GM19438 (cell line): ENCODE results near the gene PTPRR.

ENCODE experiments used
- ATAC-seq: cut with Tn5 transposase; IDR thresholded peaks from one replicate; pipeline ENCODE4 v1.9.1; 2021; ENCODE audit warnings: low read depth; ENCODE audit not compliant: unreplicated experiment

PTPRR gene

DNA sequence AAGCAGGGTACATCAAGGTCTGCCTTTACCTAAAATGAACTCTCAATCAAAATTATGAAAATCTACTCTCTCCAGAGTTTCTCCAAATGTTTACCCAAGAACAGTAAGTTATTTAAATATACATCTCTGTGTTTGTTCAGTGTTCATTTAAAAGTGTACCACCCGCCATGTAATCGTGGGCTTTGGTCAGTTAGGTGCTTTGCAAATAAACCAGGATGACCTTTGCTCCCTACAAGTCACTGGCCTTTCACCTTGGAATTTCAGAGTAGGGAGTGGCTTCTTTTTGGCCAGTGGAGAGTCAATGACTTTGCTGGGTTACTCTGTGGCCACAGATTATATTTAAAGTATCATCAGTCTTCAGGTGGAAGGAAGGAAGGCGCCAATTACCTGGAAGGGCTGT lies 208.7 kb downstream of the PTPRR start:
- ATAC-seq, result no peak

DNA sequence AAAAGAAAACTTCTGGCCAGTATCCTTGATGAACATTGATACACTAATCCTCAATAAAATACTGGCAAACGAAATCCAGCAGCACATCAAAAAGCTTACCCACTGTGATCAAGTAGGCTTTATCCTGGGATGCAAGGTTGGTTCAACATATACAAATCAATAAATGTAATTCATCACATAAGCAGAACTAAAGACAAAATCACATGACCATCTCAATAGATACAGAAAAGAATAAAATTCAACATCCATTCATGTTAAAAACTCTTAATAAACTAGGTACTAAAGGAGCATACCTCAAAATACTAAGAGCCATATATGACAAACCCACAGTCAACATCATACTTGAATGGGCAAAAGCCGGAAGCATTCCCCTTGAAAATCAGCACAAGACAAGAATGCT lies 211.5 kb downstream of the PTPRR start:
- ATAC-seq, result no peak

GRCh38 chr12:70706611-70707010 lies 213.9 kb downstream of the PTPRR start:
- ATAC-seq, result no peak

DNA sequence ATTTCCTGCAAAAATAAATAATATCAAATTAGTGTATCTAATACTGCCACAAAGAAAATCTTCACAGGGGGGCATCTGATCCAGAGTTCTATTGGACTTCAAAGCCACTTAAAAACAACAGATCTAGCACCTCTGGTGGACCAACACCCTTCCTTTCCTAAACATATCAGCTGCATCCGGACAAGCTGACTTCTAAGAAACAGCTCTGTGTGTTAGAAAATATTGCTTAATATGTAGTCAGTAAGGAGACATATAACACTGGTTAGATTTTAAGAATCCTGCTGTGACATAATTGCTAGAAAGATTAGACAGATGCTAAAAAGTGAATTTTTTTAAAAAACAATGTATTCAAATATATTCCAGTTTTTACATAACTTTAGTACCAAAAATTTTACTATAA lies 222.2 kb downstream of the PTPRR start:
- no peak for ATAC-seq

- no peak for ATAC-seq
Observed at GRCh38 chr12:70695361-70696023, 225.0 kb downstream of the PTPRR start.

DNA sequence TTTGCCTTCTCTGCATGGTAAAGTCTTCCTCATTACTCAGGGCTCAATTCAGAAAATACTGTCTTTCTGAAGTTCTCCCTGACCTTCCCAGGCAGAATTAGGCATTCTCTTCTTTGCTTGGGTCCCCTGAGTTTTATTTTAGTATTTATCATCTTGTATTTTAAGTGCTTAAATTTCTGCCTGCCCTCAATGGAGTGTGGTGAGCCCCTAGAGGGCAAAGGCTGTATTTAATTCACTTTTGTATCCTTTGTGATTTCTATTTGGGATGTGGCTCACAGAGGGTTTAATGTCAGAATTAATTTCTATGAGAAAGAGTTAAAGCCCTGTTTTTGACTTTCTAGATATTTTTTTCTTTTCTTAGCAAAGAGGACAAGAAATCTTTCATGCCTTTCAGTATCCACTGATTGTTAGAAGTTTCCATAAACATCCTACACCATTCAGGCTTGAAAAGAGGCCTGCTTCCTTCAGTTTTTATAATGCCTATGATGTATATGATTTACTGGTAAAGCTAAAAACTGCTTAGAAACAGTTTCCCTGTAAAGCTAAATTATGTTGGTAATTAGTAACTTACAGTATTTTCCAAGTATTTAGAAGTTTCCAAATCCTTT lies 227.8 kb downstream of the PTPRR start:
- no peak for ATAC-seq

DNA sequence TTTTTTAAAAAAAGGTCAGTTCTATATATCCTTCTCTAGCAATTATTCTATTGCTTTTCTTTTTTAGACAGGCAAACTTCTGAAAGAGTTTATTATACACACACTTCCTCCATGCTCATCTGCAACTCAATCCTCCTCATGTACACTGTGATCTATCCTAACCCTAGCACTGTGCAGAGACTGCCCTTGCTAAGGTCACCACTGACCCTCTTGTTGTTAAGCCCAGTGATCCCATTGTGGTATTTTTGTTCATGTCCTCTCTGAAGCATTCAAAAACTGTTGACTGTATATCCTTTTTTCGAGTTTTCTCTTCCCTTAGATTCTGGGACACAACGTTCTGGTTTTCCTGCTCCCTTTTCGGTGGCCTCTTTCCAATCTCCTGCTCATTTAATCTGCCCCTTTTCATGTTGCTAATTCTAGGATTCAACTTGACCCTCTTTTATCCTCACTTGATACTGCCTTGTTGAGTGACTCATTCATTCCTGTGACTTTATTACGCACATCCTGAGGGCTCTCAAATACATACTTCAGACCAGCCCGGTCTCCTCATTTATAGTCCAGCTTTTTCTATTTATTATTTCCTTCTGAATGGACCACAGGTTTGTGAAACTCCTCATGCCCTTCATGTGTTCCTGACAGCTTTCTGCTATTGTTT lies 229.4 kb downstream of the PTPRR start:
- no peak for ATAC-seq

GRCh38 chr12:70686907-70687306 lies 233.6 kb downstream of the PTPRR start:
- no peak for ATAC-seq

DNA sequence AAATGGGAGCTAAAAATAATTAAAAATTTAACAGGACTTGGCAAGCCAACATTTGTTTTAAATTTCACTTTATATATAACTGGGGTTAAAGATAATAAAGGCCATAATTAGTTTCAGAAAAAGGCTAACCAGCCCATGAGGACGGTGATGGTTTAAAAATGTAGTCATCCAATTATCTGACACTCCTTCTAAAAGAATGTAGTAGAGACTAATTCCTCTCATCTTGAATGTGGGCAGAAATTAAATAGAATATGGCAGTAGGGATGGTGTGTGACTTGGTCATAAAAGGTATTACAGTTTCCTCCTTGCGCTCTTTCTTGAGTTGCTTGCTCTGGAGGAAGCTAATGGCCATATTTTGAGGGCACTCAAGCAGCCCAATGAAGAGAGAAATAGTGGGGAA lies 234.2 kb downstream of the PTPRR start:
- ATAC-seq, result no peak

GRCh38 chr12:70683976-70684375 lies 236.6 kb downstream of the PTPRR start:
- no peak for ATAC-seq

GRCh38 chr12:70671698-70672097 lies 248.8 kb downstream of the PTPRR start:
- ATAC-seq, result no peak

DNA sequence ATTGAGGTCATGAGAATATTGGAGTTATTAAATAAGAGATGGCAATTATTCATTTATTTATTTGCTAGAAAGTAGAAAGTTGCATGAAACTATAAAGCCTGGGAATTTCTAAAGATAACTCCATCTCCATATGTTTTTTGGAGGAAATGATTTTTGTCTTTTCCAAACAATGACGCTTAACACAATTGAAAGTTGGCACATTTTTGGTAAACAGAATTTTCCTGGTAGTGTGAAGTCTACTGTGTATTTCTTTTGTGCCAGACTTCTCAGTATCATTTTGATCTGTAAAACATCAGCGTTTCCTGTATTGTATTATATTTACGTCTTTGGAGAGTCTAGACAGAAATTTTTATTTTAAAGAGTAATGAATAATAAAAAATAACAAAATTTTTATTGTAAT lies 249.6 kb downstream of the PTPRR start:
- no peak for ATAC-seq

GRCh38 chr12:70667253-70667652 lies 253.3 kb downstream of the PTPRR start:
- ATAC-seq, result no peak

DNA sequence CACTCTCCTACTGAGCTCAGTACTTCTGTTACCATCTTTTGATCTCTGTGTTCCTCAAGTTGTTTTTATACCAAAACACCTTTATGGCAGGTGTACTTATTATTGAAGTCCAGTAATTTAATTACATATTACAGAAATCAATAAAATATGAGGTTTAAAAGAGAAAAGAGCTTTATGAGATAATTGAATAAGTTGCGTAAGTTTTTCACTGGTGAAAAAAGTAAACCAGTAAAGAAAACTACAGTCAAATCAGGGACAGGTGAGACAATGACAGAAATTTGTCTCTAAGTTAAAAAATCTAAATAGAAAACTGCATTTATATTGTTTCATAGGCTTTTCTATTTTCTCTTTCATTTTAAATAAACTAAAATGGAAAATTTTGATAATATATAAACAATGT lies 254.2 kb downstream of the PTPRR start:
- ATAC-seq, result no peak

DNA sequence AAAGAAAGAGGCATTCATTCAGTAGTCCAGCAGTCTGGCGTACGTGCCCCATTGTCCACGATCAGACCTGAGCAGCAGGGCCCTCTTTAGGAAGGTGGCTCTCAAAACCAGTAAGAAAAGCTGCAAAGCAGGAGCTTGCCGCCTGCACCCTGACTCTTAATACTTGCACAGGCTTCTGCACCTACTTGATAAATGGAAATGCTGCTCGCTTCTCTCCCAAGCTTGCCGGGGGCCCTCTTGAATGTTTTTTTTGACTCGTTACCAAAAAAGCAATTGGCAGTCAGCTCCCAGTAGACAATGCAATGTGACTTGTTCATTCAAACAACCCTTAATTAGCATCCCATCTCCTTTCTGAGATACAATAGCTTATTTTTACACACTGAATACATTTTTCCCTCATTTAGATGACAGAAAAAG lies 256.1 kb downstream of the PTPRR start:
- no peak for ATAC-seq

GRCh38 chr12:70663838-70664237 lies 256.7 kb downstream of the PTPRR start:
- no peak for ATAC-seq

GRCh38 chr12:70661466-70662161 lies 258.9 kb downstream of the PTPRR start:
- ATAC-seq, result no peak

DNA sequence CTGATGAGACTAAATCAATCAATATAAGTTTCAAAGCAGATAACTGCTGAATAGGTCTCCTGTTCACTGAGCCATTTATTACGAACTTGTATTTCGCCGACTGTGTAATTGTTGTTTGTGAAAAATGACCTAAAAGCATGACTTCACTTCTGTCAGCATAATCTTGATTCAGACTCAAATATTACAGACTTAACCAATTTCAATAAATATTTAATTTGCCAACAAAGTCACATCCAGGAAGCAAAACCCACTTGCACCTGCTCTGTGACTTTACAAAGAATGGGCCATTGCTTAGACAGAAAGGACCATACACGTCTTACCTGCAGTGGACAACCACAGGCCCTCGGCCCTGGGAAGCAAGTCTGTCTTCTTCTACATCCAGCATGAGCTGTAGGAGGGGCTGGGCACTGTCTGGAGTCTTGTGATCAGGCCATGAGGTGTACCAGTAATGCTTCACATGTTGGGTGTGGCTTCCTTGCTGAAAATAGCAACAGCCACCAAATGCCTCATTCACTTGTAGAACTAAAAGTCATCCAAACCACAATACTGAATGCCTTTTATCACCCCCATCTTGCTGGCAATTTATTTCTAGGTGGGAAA lies 259.8 kb downstream of the PTPRR start:
- ATAC-seq, result no peak

GRCh38 chr12:70660002-70660604 lies 260.4 kb downstream of the PTPRR start:
- no peak for ATAC-seq

DNA sequence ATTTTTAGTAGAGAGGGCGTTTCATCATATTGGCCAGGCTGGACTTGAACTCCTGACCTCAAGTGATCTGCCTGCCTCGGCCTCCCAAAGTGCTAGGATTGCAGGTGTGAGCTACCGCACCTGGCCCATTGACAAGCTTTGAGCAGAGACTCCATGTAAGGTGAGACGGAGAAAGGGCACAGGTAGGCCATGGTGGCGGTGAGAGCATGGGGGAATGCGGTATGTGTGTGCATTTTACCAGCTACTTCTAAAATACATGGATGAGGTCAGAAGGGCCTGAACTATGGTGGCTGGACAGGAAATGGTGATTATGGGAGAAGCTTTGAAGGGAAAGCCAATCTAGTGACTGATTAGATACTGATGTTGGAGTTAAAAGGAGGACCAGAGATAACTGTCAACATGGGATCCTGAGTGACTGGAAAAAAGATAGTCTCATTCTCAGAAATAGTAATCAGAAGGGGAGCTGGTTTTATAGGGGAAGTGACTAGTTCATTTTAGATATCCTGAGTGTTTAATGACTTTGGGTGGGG lies 261.4 kb downstream of the PTPRR start:
- no peak for ATAC-seq
